ENCODE data around the gene RFX2. TPM values are rescaled to one million over a fixed set of nuclear protein-coding genes. Genes with fewer than 3 reads are reported as not detected.
A peak's percentile ranks its signal among the peaks of the same experiment; 100 is the strongest.

RFX2 gene
- total and polyA plus RNA-seq, 7 donors: 1.2 to 21.2 (median 14.3) TPM

- peak; percentile 89 for DNase-seq
- WGBS, 2 donors: 12 to 17% methylated on average over 15 of the region's 15 CpGs
- Histone ChIP-seq H3K4me3 (peak overlapping the region in 2 of 4 donors; percentile 15 to 25), H3K27me3 (no peaks in the 10 kb centered on the region), H3K9me3 (no peaks in the 10 kb centered on the region), H3K4me1 (peaks cover 0 to 36% (median 25%) of the 10 kb centered on the region in 4 donors), H3K36me3 (peaks cover 0 to 14% (median under 1%) of the 10 kb centered on the region in 4 donors), H3K27ac (peak overlapping the region; percentile 48 to 69 (median 63))
- intact Hi-C loops (cut with DNase I): loop anchor here (1.0 to 10.0 kb wide), 2 partner anchors 76 to 146 kb away; no protein-coding TSS in a partner anchor
- TF ChIP-seq POLR2A (IDR thresholded peaks at IDR 0.05) (no peak), POLR2AphosphoS5 (IDR thresholded peaks at IDR 0.05) (peak in 1 of 4 donors; percentile 37), CTCF (IDR thresholded peaks at IDR 0.05) (peak in 3 of 4 experiments; percentile 75 to 95 (median 88)), EP300 (IDR thresholded peaks at IDR 0.05) (no peak)
These were observed 61.4 kb downstream of the RFX2 start for GRCh38 chr19:6048793-6049405.

GRCh38 chr19:6048348-6048747, 62.0 kb downstream of the RFX2 start:
- 39 to 57% methylated on average over 9 of the region's 9 CpGs for WGBS, 2 donors
- Histone ChIP-seq H3K4me3 (peak overlapping the region in 2 of 4 donors; percentile 15 to 25), H3K27ac (peak overlapping the region; percentile 48 to 69 (median 63)), H3K36me3 (peaks cover 0 to 19% (median 3%) of the 10 kb centered on the region in 4 donors), H3K4me1 (peaks cover 0 to 35% (median 25%) of the 10 kb centered on the region in 4 donors), H3K9me3 (no peaks in the 10 kb centered on the region), H3K27me3 (no peaks in the 10 kb centered on the region)
- no peak for DNase-seq
- intact Hi-C loops (cut with DNase I): loop anchor here (1.0 to 10.0 kb wide), 2 partner anchors 77 to 146 kb away; no protein-coding TSS in a partner anchor
- TF ChIP-seq POLR2AphosphoS5 (IDR thresholded peaks at IDR 0.05): no peak
- no peak for TF ChIP-seq CTCF (IDR thresholded peaks at IDR 0.05)
- TF ChIP-seq EP300 (IDR thresholded peaks at IDR 0.05): no peak
- no peak for TF ChIP-seq POLR2A (IDR thresholded peaks at IDR 0.05)

- no peak for TF ChIP-seq POLR2AphosphoS5 (IDR thresholded peaks at IDR 0.05)
- TF ChIP-seq POLR2A (IDR thresholded peaks at IDR 0.05): no peak
- peak; percentile 60 to 83 (median 66) for TF ChIP-seq CTCF (IDR thresholded peaks at IDR 0.05)
- no peak for TF ChIP-seq EP300 (IDR thresholded peaks at IDR 0.05)
- H3K4me3 ChIP-seq: peak overlapping the region in 1 of 4 donors; percentile 15
- DNase-seq: no peak
- no peaks in the 10 kb centered on the region for H3K27me3 ChIP-seq
- 73% methylated on average over 8 of the region's 8 CpGs for WGBS, 2 donors
- peaks cover 0 to 25% (median 7%) of the 10 kb centered on the region in 4 donors for H3K36me3 ChIP-seq
- peaks cover 0 to 29% (median 22%) of the 10 kb centered on the region in 4 donors for H3K4me1 ChIP-seq
- peak overlapping the region; percentile 48 to 69 (median 63) for H3K27ac ChIP-seq
- no peaks in the 10 kb centered on the region for H3K9me3 ChIP-seq
- intact Hi-C loops (cut with DNase I): loop anchor here (1.0 to 10.0 kb wide), 2 partner anchors 78 to 147 kb away; no protein-coding TSS in a partner anchor
These were observed 62.5 kb downstream of the RFX2 start for GRCh38 chr19:6047741-6048251.

GRCh38 chr19:6047256-6047655, 63.0 kb downstream of the RFX2 start:
- 94 to 95% methylated on average over 18 of the region's 18 CpGs for WGBS, 2 donors
- Histone ChIP-seq H3K4me1 (peaks cover 0 to 26% (median 21%) of the 10 kb centered on the region in 4 donors), H3K36me3 (peaks cover 0 to 30% (median 11%) of the 10 kb centered on the region in 4 donors), H3K9me3 (no peaks in the 10 kb centered on the region), H3K27me3 (no peaks in the 10 kb centered on the region), H3K27ac (peak overlapping the region; percentile 48 to 69 (median 63)), H3K4me3 (no peak overlapping the region)
- no peak for TF ChIP-seq POLR2AphosphoS5 (IDR thresholded peaks at IDR 0.05)
- TF ChIP-seq POLR2A (IDR thresholded peaks at IDR 0.05): no peak
- no peak for TF ChIP-seq CTCF (IDR thresholded peaks at IDR 0.05)
- no peak for TF ChIP-seq EP300 (IDR thresholded peaks at IDR 0.05)
- no peak for DNase-seq
- intact Hi-C loops (cut with DNase I): loop anchor here (10.0 kb wide), 1 partner anchor 148 kb away; no protein-coding TSS in a partner anchor
